ENCODE data around the gene PLVAP.

Gene PLVAP

DNA sequence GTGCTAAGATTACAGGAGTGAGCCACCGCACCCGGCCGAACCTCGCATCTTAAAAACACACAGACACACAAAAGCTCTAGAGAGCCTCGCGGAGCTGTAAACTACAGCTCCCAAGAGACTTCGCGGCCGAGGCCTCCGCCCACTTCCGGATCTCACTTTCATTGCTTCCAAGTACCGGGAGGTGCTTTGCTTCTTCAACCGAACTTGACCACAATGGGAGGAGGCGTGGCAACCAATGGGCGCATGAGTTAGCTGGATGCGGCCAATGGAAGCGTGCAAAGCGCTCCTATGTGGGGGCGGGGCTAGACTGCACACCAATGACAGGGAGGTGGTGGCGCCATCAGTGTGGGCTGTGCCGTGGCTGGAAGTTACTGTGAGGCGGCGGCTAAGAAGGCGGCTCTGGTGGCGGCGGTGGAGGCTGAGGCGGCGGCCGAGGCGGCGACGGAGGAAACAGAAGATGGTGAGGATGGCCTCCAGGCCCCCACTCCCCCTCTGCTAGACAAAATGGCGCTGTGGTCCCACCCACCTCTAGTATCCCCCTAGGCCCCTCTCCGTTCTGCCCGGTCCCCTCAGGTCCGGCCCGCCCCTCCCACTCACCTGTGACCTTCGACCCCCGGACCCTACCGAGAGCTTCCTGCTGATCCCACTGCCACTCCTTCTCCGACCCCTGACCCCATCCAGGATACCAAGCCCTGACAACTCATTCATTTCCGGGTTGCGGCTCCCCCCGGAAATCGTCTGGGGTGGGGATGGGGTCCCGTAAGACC lies 67.8 kb downstream of the PLVAP start, which contains the start of gene DDA1:
DDA1 (plus strand) TSS at position 366 of the 767 bp plus-strand sequence; CDS start at position 458, 92 bp downstream.
- Histone ChIP-seq H3K4me3 (ENCODE audit: low read length) (peak within 1 kb of the TSS; percentile 98), H3K9ac (ENCODE audit: low read length) (peak within 1 kb of the TSS; percentile 97), H3K4me1 (ENCODE audit: control insufficient read depth, insufficient read depth, low read length) (peaks cover 43% of the 10 kb centered on the region), H3K36me3 (ENCODE audit: control insufficient read depth, insufficient read depth, low read length, severe bottlenecking) (peaks cover 10% of the 10 kb centered on the region), H3K27me3 (replicated peaks; ENCODE audit: control insufficient read depth, insufficient read depth, low read length) (no peaks in the 10 kb centered on the region), H3K9me3 (ENCODE audit: control insufficient read depth, low read length) (no peaks in the 10 kb centered on the region)
- DNase-seq (ENCODE audit: low read depth) = peak; percentile 100

DNA sequence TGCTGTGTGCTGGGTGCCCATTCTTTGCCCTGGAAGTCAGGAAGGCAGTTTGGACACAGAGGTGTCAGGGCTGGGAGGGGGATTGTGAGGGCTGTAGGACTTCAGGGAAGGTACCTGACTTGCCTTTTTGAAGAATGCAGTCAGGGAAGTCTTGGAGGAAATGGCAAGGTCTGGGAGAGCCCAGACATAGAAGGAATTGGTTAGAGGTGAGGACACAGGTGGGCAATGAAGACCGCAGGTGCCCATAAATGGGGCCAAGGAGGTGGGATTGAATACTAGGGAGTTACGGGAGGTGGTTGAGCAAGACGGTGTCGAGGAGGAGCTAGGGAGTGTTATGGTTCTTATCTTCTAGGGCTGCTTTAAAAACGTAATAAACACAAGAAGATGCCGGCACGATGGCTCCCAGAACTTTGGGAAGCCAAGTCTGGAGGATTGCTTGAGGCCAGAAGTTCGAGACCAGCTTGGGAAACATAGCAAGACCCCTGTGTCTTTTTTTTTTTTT lies 69.2 kb downstream of the PLVAP start:
- Histone ChIP-seq H3K4me1 (ENCODE audit: control insufficient read depth, insufficient read depth, low read length) (peaks cover 53% of the 10 kb centered on the region), H3K4me3 (ENCODE audit: low read length) (no peak overlapping the region), H3K9me3 (ENCODE audit: control insufficient read depth, low read length) (no peaks in the 10 kb centered on the region), H3K36me3 (ENCODE audit: control insufficient read depth, insufficient read depth, low read length, severe bottlenecking) (no peaks in the 10 kb centered on the region), H3K9ac (ENCODE audit: low read length) (no peak overlapping the region), H3K27me3 (replicated peaks; ENCODE audit: control insufficient read depth, insufficient read depth, low read length) (no peaks in the 10 kb centered on the region)
- DNase-seq (ENCODE audit: low read depth) = no peak

DNA sequence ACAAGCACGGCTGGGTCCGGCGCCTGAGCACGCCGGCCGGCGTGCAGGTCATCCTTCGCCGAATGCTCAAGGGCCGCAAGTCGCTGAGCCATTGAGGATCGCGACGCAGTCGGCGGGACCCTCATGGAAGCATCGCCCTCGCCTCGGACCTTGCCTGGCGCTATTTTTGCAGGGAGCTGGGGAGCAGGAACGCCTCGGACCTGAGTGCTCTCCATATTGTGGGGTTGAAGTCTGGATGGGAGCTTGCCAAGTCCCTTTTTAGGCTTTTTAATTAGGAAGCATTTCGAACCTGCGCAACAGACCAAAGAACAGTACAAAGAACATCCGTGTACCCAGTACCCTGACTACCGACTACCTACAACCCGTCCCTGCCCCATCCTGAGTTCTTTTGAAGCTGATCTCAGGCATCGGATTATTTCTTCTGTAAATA lies 70.8 kb downstream of the PLVAP start:
- H3K4me3 ChIP-seq (ENCODE audit: low read length) = peak overlapping the region; percentile 92
- H3K9ac ChIP-seq (ENCODE audit: low read length) = peak overlapping the region; percentile 95
- no peak for DNase-seq (ENCODE audit: low read depth)
- H3K9me3 ChIP-seq (ENCODE audit: control insufficient read depth, low read length) = no peaks in the 10 kb centered on the region
- H3K4me1 ChIP-seq (ENCODE audit: control insufficient read depth, insufficient read depth, low read length) = peaks cover 43% of the 10 kb centered on the region
- no peaks in the 10 kb centered on the region for H3K27me3 ChIP-seq (replicated peaks; ENCODE audit: control insufficient read depth, insufficient read depth, low read length)
- no peaks in the 10 kb centered on the region for H3K36me3 ChIP-seq (ENCODE audit: control insufficient read depth, insufficient read depth, low read length, severe bottlenecking)

DNA sequence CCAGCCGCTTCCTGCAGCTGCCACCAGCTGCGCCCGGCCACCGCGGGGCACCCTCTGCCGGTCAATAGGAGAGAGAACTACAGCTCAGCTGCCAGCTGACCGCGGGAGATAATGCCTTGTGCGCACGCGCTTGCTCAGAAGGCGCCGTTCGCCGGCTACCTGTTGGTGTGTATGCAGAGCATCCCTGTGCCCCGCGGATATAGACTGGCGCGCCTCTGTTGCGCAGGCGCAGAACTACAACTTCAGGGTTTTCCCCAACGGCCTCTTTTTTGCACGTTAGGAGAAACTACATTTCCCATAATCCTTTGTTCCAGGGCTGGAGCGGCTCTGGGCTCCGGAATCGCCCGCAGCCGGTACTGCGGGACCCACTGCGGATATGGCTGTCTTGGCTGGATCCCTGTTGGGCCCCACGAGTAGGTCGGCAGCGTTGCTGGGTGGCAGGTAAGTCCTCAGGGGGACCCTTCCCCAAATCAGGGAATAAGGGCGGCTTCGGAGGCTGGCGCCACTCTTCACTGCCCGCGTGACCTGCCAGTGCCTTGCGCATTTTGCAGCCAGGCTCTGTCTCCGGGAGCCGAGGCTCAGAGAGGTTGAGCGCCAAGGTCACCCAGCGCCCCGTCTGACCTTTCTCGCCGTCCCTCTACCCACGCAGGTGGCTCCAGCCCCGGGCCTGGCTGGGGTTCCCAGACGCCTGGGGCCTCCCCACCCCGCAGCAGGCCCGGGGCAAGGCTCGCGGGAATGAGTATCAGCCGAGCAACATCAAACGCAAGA lies 71.4 kb downstream of the PLVAP start, which contains the start of gene MRPL34:
MRPL34 (plus strand) TSS at position 356 of the 768 bp plus-strand sequence; CDS start at position 377, 21 bp downstream.
- H3K4me3 ChIP-seq (ENCODE audit: low read length) = peak within 1 kb of the TSS; percentile 92
- peak within 1 kb of the TSS; percentile 95 for H3K9ac ChIP-seq (ENCODE audit: low read length)
- peak; percentile 98 for DNase-seq (ENCODE audit: low read depth)
- no peaks in the 10 kb centered on the region for H3K9me3 ChIP-seq (ENCODE audit: control insufficient read depth, low read length)
- H3K27me3 ChIP-seq (replicated peaks; ENCODE audit: control insufficient read depth, insufficient read depth, low read length) = no peaks in the 10 kb centered on the region
- peaks cover 39% of the 10 kb centered on the region for H3K4me1 ChIP-seq (ENCODE audit: control insufficient read depth, insufficient read depth, low read length)
- H3K36me3 ChIP-seq (ENCODE audit: control insufficient read depth, insufficient read depth, low read length, severe bottlenecking) = no peaks in the 10 kb centered on the region

- no peak for DNase-seq (ENCODE audit: low read depth)
- H3K4me1 ChIP-seq (ENCODE audit: control insufficient read depth, insufficient read depth, low read length) = peaks cover 33% of the 10 kb centered on the region
- H3K36me3 ChIP-seq (ENCODE audit: control insufficient read depth, insufficient read depth, low read length, severe bottlenecking) = no peaks in the 10 kb centered on the region
- no peaks in the 10 kb centered on the region for H3K27me3 ChIP-seq (replicated peaks; ENCODE audit: control insufficient read depth, insufficient read depth, low read length)
- peak overlapping the region; percentile 95 for H3K9ac ChIP-seq (ENCODE audit: low read length)
- H3K9me3 ChIP-seq (ENCODE audit: control insufficient read depth, low read length) = no peaks in the 10 kb centered on the region
- peak overlapping the region; percentile 92 for H3K4me3 ChIP-seq (ENCODE audit: low read length)
Observed at GRCh38 chr19:17305216-17305516, 72.0 kb downstream of the PLVAP start.

DNA sequence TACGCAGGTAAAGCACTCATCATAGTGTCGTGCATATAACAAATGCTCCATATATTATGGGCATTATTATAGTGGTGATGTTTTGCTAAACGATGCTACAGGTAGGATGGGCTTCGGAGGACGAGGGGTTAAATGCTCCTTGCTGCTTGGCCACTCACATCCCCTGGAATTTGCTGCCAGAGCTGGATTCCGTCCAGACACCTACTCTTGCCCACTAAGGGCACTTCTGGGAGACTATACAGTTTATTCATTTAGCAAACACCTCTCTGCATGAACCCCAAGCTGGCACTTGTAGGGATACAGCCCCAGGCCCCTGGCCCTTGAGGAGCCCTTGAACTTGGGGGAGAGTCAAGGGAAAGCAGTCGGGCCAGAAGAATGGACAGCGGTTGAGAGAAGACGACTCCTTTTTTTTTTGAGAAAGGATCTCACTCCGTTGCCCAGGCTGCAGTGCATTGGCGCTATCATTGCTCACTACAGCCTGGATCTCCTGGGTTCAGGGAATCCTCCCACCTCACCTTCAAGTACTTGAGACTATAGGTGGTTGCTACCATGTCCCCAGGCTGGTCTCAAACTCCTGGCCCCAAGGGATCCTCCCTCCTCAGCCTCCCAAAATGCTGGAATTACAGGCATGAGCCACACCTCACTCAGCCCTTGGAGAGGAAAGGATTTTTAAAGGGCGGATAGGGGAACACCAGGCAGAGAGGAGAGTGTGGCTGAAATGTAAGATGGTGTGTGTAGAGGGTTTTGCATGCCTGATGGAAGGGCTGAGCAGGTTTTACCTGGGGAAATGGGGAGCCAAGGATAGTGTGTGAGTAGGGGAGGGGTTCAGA lies 72.5 kb downstream of the PLVAP start:
- H3K4me1 ChIP-seq (ENCODE audit: control insufficient read depth, insufficient read depth, low read length) = peaks cover 31% of the 10 kb centered on the region
- H3K27me3 ChIP-seq (replicated peaks; ENCODE audit: control insufficient read depth, insufficient read depth, low read length) = no peaks in the 10 kb centered on the region
- peak overlapping the region; percentile 92 for H3K4me3 ChIP-seq (ENCODE audit: low read length)
- H3K9ac ChIP-seq (ENCODE audit: low read length) = peak overlapping the region; percentile 95
- DNase-seq (ENCODE audit: low read depth) = no peak
- H3K36me3 ChIP-seq (ENCODE audit: control insufficient read depth, insufficient read depth, low read length, severe bottlenecking) = no peaks in the 10 kb centered on the region
- no peaks in the 10 kb centered on the region for H3K9me3 ChIP-seq (ENCODE audit: control insufficient read depth, low read length)

- Histone ChIP-seq H3K27me3 (replicated peaks; ENCODE audit: control insufficient read depth, insufficient read depth, low read length) (no peaks in the 10 kb centered on the region), H3K4me3 (ENCODE audit: low read length) (peak overlapping the region; percentile 79), H3K36me3 (ENCODE audit: control insufficient read depth, insufficient read depth, low read length, severe bottlenecking) (no peaks in the 10 kb centered on the region), H3K9ac (ENCODE audit: low read length) (peak overlapping the region; percentile 95), H3K4me1 (ENCODE audit: control insufficient read depth, insufficient read depth, low read length) (peaks cover 31% of the 10 kb centered on the region), H3K9me3 (ENCODE audit: control insufficient read depth, low read length) (no peaks in the 10 kb centered on the region)
- DNase-seq (ENCODE audit: low read depth) = no peak
Observed at GRCh38 chr19:17303940-17304267, 73.2 kb downstream of the PLVAP start.

- H3K4me1 ChIP-seq (ENCODE audit: control insufficient read depth, insufficient read depth, low read length) = peaks cover 31% of the 10 kb centered on the region
- H3K9me3 ChIP-seq (ENCODE audit: control insufficient read depth, low read length) = no peaks in the 10 kb centered on the region
- H3K9ac ChIP-seq (ENCODE audit: low read length) = peak within 1 kb of the TSS; percentile 95
- H3K27me3 ChIP-seq (replicated peaks; ENCODE audit: control insufficient read depth, insufficient read depth, low read length) = no peaks in the 10 kb centered on the region
- H3K4me3 ChIP-seq (ENCODE audit: low read length) = peak within 1 kb of the TSS; percentile 79
- H3K36me3 ChIP-seq (ENCODE audit: control insufficient read depth, insufficient read depth, low read length, severe bottlenecking) = no peaks in the 10 kb centered on the region
- peak; percentile 99 for DNase-seq (ENCODE audit: low read depth)
Observed at GRCh38 chr19:17303167-17303939, 73.8 kb downstream of the PLVAP start, which contains the start of gene ABHD8. Gene ABHD8 (minus strand): TSS chr19:17303425. CDS start chr19:17301616, 1,809 bp downstream.

GRCh38 chr19:17302391-17303166 lies 74.6 kb downstream of the PLVAP start:
- Histone ChIP-seq H3K27me3 (replicated peaks; ENCODE audit: control insufficient read depth, insufficient read depth, low read length) (no peaks in the 10 kb centered on the region), H3K4me3 (ENCODE audit: low read length) (peak overlapping the region; percentile 79), H3K4me1 (ENCODE audit: control insufficient read depth, insufficient read depth, low read length) (peaks cover 31% of the 10 kb centered on the region), H3K9ac (ENCODE audit: low read length) (peak overlapping the region; percentile 78), H3K36me3 (ENCODE audit: control insufficient read depth, insufficient read depth, low read length, severe bottlenecking) (no peaks in the 10 kb centered on the region), H3K9me3 (ENCODE audit: control insufficient read depth, low read length) (no peaks in the 10 kb centered on the region)
- no peak for DNase-seq (ENCODE audit: low read depth)

All from adipocyte (in vitro differentiated cells).